Astrocyte of the cerebellum (primary cell): ENCODE measurements around the gene XAGE3.

Source experiments
- DNase-seq: peaks from one replicate; pipeline ENCODE4 v3.0.0-alpha.2; 2011; ENCODE audit warnings: low read depth
- H3K4me3 ChIP-seq: 2 replicates; pipeline ENCODE4 v1.5.1; 2011; ENCODE audit warnings: mild to moderate bottlenecking, low read depth, low read length, moderate library complexity
- in situ Hi-C: cut with HindIII; loops from 2 replicates; pipeline ENCODE4 v1.10.0; 2017; ENCODE audit warnings: low sequenced_read_pairs
- TF ChIP-seq, protein P1 (sequence below): IDR thresholded peaks from 2 replicates; pipeline ENCODE4 v1.5.1; 2012; ENCODE audit warnings: low read length, low read depth, moderate library complexity, mild to moderate bottlenecking; ENCODE audit errors: missing control alignments

XAGE3 gene

DNA sequence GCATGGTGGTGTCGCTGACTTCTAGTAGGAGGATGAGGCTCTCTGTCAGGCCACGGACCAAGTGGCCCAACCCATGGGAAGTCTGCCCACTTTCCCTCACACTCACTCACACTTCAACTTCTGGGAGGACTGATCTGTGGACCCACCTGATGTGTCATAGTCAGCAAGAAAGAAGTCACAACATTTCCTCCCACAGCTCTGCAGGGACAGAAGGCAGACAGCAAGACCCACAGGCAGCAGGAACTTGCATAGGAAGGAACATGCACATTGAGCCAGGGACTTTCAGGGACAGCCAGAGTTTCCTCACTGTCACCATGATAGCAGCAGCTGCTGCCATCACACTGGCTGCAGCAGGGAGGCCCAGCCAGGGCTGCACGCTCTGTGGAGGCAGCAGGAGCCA lies 37.3 kb downstream of the XAGE3 start:
- TF ChIP-seq, protein P1, sequence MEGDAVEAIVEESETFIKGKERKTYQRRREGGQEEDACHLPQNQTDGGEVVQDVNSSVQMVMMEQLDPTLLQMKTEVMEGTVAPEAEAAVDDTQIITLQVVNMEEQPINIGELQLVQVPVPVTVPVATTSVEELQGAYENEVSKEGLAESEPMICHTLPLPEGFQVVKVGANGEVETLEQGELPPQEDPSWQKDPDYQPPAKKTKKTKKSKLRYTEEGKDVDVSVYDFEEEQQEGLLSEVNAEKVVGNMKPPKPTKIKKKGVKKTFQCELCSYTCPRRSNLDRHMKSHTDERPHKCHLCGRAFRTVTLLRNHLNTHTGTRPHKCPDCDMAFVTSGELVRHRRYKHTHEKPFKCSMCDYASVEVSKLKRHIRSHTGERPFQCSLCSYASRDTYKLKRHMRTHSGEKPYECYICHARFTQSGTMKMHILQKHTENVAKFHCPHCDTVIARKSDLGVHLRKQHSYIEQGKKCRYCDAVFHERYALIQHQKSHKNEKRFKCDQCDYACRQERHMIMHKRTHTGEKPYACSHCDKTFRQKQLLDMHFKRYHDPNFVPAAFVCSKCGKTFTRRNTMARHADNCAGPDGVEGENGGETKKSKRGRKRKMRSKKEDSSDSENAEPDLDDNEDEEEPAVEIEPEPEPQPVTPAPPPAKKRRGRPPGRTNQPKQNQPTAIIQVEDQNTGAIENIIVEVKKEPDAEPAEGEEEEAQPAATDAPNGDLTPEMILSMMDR: no peak
- DNase-seq: no peak
- in situ Hi-C loops: no loop called here
- H3K4me3 ChIP-seq: no peak overlapping the region

DNA sequence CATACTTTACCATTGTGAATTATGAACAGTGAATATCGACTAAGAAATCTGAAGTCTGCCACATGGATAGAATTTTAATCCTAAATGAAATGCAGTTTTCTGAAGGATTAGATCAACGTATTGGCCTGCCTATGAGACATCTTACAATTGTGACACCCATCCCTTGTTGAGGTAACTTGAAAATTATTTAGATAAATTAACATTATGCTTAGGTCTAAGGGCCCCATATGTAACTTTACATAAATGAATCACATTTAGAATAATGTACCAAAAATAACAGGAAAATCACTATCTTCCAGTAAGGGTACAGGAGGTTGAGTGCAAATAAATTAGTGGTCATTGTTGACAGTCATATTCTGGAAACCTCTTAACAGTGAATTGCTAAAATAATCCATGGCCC lies 43.3 kb downstream of the XAGE3 start:
- in situ Hi-C loops: no loop called here
- H3K4me3 ChIP-seq: no peak overlapping the region
- TF ChIP-seq, protein P1: no peak
- DNase-seq: no peak

DNA sequence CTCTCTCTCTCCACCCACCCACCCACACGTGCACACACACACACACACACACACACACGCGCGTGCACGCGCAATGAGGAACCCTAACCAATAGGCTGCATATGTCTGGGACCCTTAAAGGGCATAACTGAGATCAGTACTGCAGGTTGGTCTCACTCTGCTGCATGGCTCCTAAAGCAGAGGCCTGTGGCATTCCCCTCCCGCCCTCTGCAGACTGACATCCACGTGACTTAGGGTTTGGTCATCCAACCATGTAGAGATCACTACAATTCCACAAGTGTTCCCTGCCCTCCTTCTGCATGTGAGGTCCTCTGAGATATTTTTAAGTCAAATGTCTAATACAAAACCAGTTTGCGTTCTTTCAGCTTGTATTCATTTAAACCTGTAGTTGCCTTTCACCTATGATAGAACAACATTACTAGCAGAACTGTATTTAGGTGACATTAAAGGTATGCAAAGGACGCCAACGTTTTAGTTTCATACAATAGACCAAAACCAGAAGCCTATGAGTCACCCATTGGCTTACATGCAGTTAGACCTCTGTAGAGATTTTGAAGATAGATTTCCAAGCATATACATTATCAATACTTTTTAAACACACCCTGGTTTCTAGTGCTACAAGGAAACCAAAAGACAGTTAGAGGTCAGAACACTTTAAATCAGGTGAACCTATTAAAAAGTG lies 46.7 kb downstream of the XAGE3 start:
- in situ Hi-C loops: no loop called here
- DNase-seq: no peak

DNA sequence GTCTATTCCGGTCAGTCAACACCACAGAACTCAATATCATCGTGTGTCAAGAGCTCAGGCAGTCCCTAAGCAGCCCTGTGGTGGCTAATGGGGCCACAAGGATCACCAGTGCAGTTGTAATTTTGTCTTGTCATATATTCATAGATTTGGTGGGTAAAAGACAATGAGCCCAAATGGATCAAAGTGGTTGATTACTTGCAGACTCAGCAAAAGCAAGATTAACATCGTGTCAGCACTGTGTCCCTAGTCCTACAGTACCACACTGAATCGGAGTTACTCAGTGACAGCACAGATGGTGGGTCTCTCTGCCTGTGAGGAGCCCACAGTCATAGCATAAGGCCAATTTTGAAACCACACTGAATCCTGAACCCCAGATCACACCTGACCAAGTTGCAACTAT lies 48.1 kb downstream of the XAGE3 start:
- DNase-seq: no peak
- H3K4me3 ChIP-seq: no peak overlapping the region
- TF ChIP-seq, protein P1: no peak
- in situ Hi-C loops: no loop called here

More for the DNA sequence above, 46.7 kb downstream of the XAGE3 start:
- TF ChIP-seq, protein P1: no peak
- no peak overlapping the region for H3K4me3 ChIP-seq
